ENCODE results near the gene COL7A1.

GRCh38 chr3:48556796-48557626 is 38.1 kb downstream of the COL7A1 start, which contains the start of gene PFKFB4:
- no peak for TF ChIP-seq EZH2 (IDR thresholded peaks at IDR 0.05)
- peak; percentile 84 for TF ChIP-seq POLR2AphosphoS5 (IDR thresholded peaks at IDR 0.05; ENCODE audit: borderline replicate concordance, low read depth, low read length)
- TF ChIP-seq FOXP2 (optimal IDR thresholded peaks at IDR 0.05; ENCODE audit: control extremely low read depth, extremely low read length, insufficient read depth) = no peak

All from SK-N-MC (cell line).